ENCODE results near the gene TRPM3.
"Not testable (repeated sequence)": the region's sequence is repeated elsewhere in the genome, so short reads cannot be mapped to it uniquely, and the experiment has no call there.

The TRPM3 gene

GRCh38 chr9:70971723-70972122 lies 149.7 kb downstream of the TRPM3 start:
- no peak overlapping the region for H3K27ac ChIP-seq (replicated peaks)
- H3K4me3 ChIP-seq (replicated peaks; ENCODE audit: insufficient read depth, low read length) = no peak overlapping the region
- DNase-seq (ENCODE audit: low read depth in 1 of 2, low spot score in 1 of 2) = no peak
- no peak for TF ChIP-seq REST (IDR thresholded peaks at IDR 0.05; ENCODE audit: insufficient replicate concordance, low read depth)
- TF ChIP-seq SPI1 (IDR thresholded peaks at IDR 0.05; ENCODE audit: borderline replicate concordance, low read depth) = no peak; the same call in 1 of the 2 replicates
- TF ChIP-seq GABPA (IDR thresholded peaks at IDR 0.05; ENCODE audit: low read depth) = no peak
- no peak for TF ChIP-seq POLR2AphosphoS5 (IDR thresholded peaks at IDR 0.05; ENCODE audit: low read depth)
- TF ChIP-seq CTCF (IDR thresholded peaks at IDR 0.05; ENCODE audit: insufficient read depth, low read length) = no peak
- H3K27me3 ChIP-seq (ENCODE audit: insufficient read depth, poor library complexity, severe bottlenecking) = no peaks in the 10 kb centered on the region

- not testable (repeated sequence) for H3K27ac ChIP-seq (replicated peaks); H3K27me3 ChIP-seq (ENCODE audit: insufficient read depth, poor library complexity, severe bottlenecking); DNase-seq (ENCODE audit: low read depth in 1 of 2, low spot score in 1 of 2); H3K4me3 ChIP-seq (replicated peaks; ENCODE audit: insufficient read depth, low read length)
These were observed 155.0 kb downstream of the TRPM3 start for GRCh38 chr9:70966380-70966779.

- no peaks in the 10 kb centered on the region for H3K27me3 ChIP-seq (ENCODE audit: insufficient read depth, poor library complexity, severe bottlenecking)
- no peak for TF ChIP-seq REST (IDR thresholded peaks at IDR 0.05; ENCODE audit: insufficient replicate concordance, low read depth)
- no peak for TF ChIP-seq CTCF (IDR thresholded peaks at IDR 0.05; ENCODE audit: insufficient read depth, low read length)
- no peak for TF ChIP-seq SPI1 (IDR thresholded peaks at IDR 0.05; ENCODE audit: borderline replicate concordance, low read depth)
- TF ChIP-seq POLR2AphosphoS5 (IDR thresholded peaks at IDR 0.05; ENCODE audit: low read depth) = no peak
- no peak for TF ChIP-seq GABPA (IDR thresholded peaks at IDR 0.05; ENCODE audit: low read depth)
- DNase-seq (ENCODE audit: low read depth in 1 of 2, low spot score in 1 of 2) = no peak
- H3K27ac ChIP-seq (replicated peaks) = no peak overlapping the region
- H3K4me3 ChIP-seq (replicated peaks; ENCODE audit: insufficient read depth, low read length) = no peak overlapping the region
These were observed 156.6 kb downstream of the TRPM3 start for GRCh38 chr9:70964861-70965260.

- H3K27me3 ChIP-seq (ENCODE audit: insufficient read depth, poor library complexity, severe bottlenecking) = no peaks in the 10 kb centered on the region
- no peak overlapping the region for H3K27ac ChIP-seq (replicated peaks)
- TF ChIP-seq REST (IDR thresholded peaks at IDR 0.05; ENCODE audit: insufficient replicate concordance, low read depth) (no peak), SPI1 (IDR thresholded peaks at IDR 0.05; ENCODE audit: borderline replicate concordance, low read depth) (no peak), POLR2AphosphoS5 (IDR thresholded peaks at IDR 0.05; ENCODE audit: low read depth) (no peak), GABPA (IDR thresholded peaks at IDR 0.05; ENCODE audit: low read depth) (no peak), CTCF (IDR thresholded peaks at IDR 0.05; ENCODE audit: insufficient read depth, low read length) (no peak)
- DNase-seq (ENCODE audit: low read depth in 1 of 2, low spot score in 1 of 2) = no peak
- no peak overlapping the region for H3K4me3 ChIP-seq (replicated peaks; ENCODE audit: insufficient read depth, low read length)
These were observed 157.9 kb downstream of the TRPM3 start for GRCh38 chr9:70963554-70963953.
